Colon (tissue), 2 donors: ENCODE results near the gene ABCA13.

ENCODE experiments used
- FAIRE-seq: peaks from 2 replicates; lab custom pipeline; 2012; peaks lifted over from hg19 to GRCh38; lab: Jason Lieb, UNC
- donor health status: control.
- donor health status: control.

ABCA13 gene

GRCh38 chr7:48366096-48366495 lies 194.8 kb downstream of the ABCA13 start:
- no peak for FAIRE-seq

GRCh38 chr7:48376263-48376662 lies 205.0 kb downstream of the ABCA13 start:
- FAIRE-seq: no peak

- FAIRE-seq: no peak
Measured at GRCh38 chr7:48380921-48381320, 209.7 kb downstream of the ABCA13 start.

GRCh38 chr7:48381571-48381970 lies 210.3 kb downstream of the ABCA13 start:
- FAIRE-seq: no peak

GRCh38 chr7:48384180-48384752 lies 213.0 kb downstream of the ABCA13 start:
- FAIRE-seq: no peak

- FAIRE-seq: no peak
Measured at GRCh38 chr7:48387932-48388331, 216.7 kb downstream of the ABCA13 start.

- no peak for FAIRE-seq
Measured at GRCh38 chr7:48388911-48389310, 217.7 kb downstream of the ABCA13 start.

- no peak for FAIRE-seq
Measured at GRCh38 chr7:48389977-48390376, 218.7 kb downstream of the ABCA13 start.

GRCh38 chr7:48390388-48391327 lies 219.4 kb downstream of the ABCA13 start:
- no peak for FAIRE-seq

- no peak for FAIRE-seq
Measured at GRCh38 chr7:48398191-48398590, 226.9 kb downstream of the ABCA13 start.

GRCh38 chr7:48402721-48403120 lies 231.5 kb downstream of the ABCA13 start:
- FAIRE-seq: no peak

GRCh38 chr7:48408731-48409130 lies 237.5 kb downstream of the ABCA13 start:
- no peak for FAIRE-seq

- FAIRE-seq: no peak
Measured at GRCh38 chr7:48411619-48412018, 240.4 kb downstream of the ABCA13 start.

GRCh38 chr7:48414011-48414732 lies 242.9 kb downstream of the ABCA13 start:
- no peak for FAIRE-seq

GRCh38 chr7:48416327-48416908 lies 245.2 kb downstream of the ABCA13 start:
- no peak for FAIRE-seq

GRCh38 chr7:48419401-48419800 lies 248.1 kb downstream of the ABCA13 start:
- FAIRE-seq: no peak

GRCh38 chr7:48420206-48420605 lies 248.9 kb downstream of the ABCA13 start:
- FAIRE-seq: no peak

- no peak for FAIRE-seq
Measured at GRCh38 chr7:48421357-48421756, 250.1 kb downstream of the ABCA13 start.

GRCh38 chr7:48424731-48425130 lies 253.5 kb downstream of the ABCA13 start:
- no peak for FAIRE-seq

GRCh38 chr7:48426331-48426965 lies 255.2 kb downstream of the ABCA13 start:
- FAIRE-seq: no peak

GRCh38 chr7:48426966-48427555 lies 255.8 kb downstream of the ABCA13 start:
- FAIRE-seq: no peak

- FAIRE-seq: no peak
Measured at GRCh38 chr7:48427671-48428070, 256.4 kb downstream of the ABCA13 start.
